H1 (cell line): Measurements from ENCODE around the gene CRYGN. TPM values are rescaled to one million over a fixed set of nuclear protein-coding genes. Genes with fewer than 3 reads are reported as not detected.

Source experiments
- CTCF ChIA-PET: fragments of 300-600 bp; sonication (Branson Sonifier 250); formaldehyde crosslinking; loops from one replicate; lab custom pipeline; 2021; ENCODE audit not compliant: partially characterized antibody; lab: Charles Lee
- POLR2A ChIA-PET: fragments of 300-600 bp; sonication (Branson Sonifier 250); formaldehyde crosslinking; loops from one replicate; lab custom pipeline; 2021; ENCODE audit warnings: inconsistent platforms; ENCODE audit not compliant: partially characterized antibody; lab: Charles Lee
- DNase-seq, 2 experiments: peaks; one replicate each; pipeline versions ENCODE4 v3.0.0 to v3.0.0-alpha.2; 2010 to 2022; ENCODE audit warnings: low spot score in 2 of 2, low read depth in 1 of 2, mixed read lengths in 1 of 2
- FAIRE-seq: peaks from 2 replicates; lab custom pipeline; 2011; peaks lifted over from hg19 to GRCh38; lab: Jason Lieb, UNC
- H2AFZ ChIP-seq: 2 replicates; pipeline ENCODE4 v1.8.1; 2012; ENCODE audit warnings: low read length, inconsistent platforms
- H2AK5ac ChIP-seq: 2 replicates; pipeline ENCODE4 v1.6.1; 2013; ENCODE audit warnings: low read depth, low read length
- H2BK120ac ChIP-seq: replicated peaks from 2 replicates; pipeline ENCODE3; 2013; ENCODE audit warnings: low read depth, low read length, inconsistent platforms
- H2BK12ac ChIP-seq: 2 replicates; pipeline ENCODE4 v1.6.1; 2013; ENCODE audit warnings: low read depth, low read length
- H2BK15ac ChIP-seq: 2 replicates; pipeline ENCODE4 v1.6.1; 2013; ENCODE audit warnings: low read length
- H2BK20ac ChIP-seq: 2 replicates; pipeline ENCODE4 v1.6.1; 2013; ENCODE audit warnings: low read length
- H2BK5ac ChIP-seq: 2 replicates; pipeline ENCODE4 v1.6.1; 2013; ENCODE audit warnings: low read depth, low read length
- H3K14ac ChIP-seq: 2 replicates; pipeline ENCODE4 v1.6.1; 2013; ENCODE audit warnings: inconsistent platforms; ENCODE audit not compliant: insufficient read length
- H3K18ac ChIP-seq: 2 replicates; pipeline ENCODE4 v1.6.1; 2013; ENCODE audit warnings: low read length; ENCODE audit errors: extremely low read depth
- H3K23ac ChIP-seq: 2 replicates; pipeline ENCODE4 v1.6.1; 2013; ENCODE audit warnings: inconsistent platforms; ENCODE audit not compliant: insufficient read length
- H3K23me2 ChIP-seq: 2 replicates; pipeline ENCODE4 v1.6.1; 2013; ENCODE audit warnings: low read depth, low read length
- H3K27ac ChIP-seq: 2 replicates; pipeline ENCODE4 v1.6.1; 2011; ENCODE audit warnings: low read depth, low read length, inconsistent platforms
- H3K27me3 ChIP-seq, 4 experiments: replicated peaks in 1 of 4; 1 replicate in 1 of 4; 2 replicates in 3 of 4; pipeline versions ENCODE4 v1.6.1 to v1.8.1; 2011 to 2013; ENCODE audit warnings: low read length in 3 of 4, mild to moderate bottlenecking in 3 of 4, inconsistent platforms in 2 of 4, mixed read lengths in 2 of 4, moderate library complexity in 1 of 4; ENCODE audit not compliant: control insufficient read depth in 3 of 4, insufficient read depth in 3 of 4; ENCODE audit errors: extremely low read depth in 1 of 4
- H3K36me3 ChIP-seq, 4 experiments: 2 replicates each; pipeline versions ENCODE4 v1.6.1 to v1.8.1; 2011 to 2013; ENCODE audit warnings: mild to moderate bottlenecking in 4 of 4, low read length in 3 of 4, moderate library complexity in 2 of 4, control low read depth in 1 of 4, inconsistent platforms in 1 of 4; ENCODE audit not compliant: insufficient read depth in 4 of 4, control insufficient read depth in 2 of 4
- H3K4ac ChIP-seq: replicated peaks from 2 replicates; pipeline ENCODE3; 2013; ENCODE audit warnings: low read length, low read depth, mixed read lengths, inconsistent platforms; ENCODE audit not compliant: insufficient read length
- H3K4me1 ChIP-seq, 4 experiments: replicated peaks in 1 of 4; 1 replicate in 1 of 4; 2 replicates in 3 of 4; pipeline versions ENCODE4 v1.6.1 to v1.8.1; 2011 to 2013; ENCODE audit warnings: low read length in 3 of 4, inconsistent platforms in 2 of 4, mixed read lengths in 1 of 4; ENCODE audit not compliant: insufficient read depth in 4 of 4, control insufficient read depth in 3 of 4
- H3K4me2 ChIP-seq, 2 experiments: 2 replicates each; pipeline versions ENCODE4 v1.6.1 to v1.8.1; 2011 to 2013; ENCODE audit warnings: low read depth in 2 of 2, low read length in 2 of 2, control low read depth in 1 of 2, inconsistent platforms in 1 of 2, mild to moderate bottlenecking in 1 of 2; ENCODE audit not compliant: insufficient read depth in 1 of 2
- H3K4me3 ChIP-seq, 4 experiments: fragments of 200-600, 300-600 bp in 1 of 4; sonication (generic), shearing (Covaris generic), sonication (Bioruptor Twin) in 1 of 4; 2 replicates each; pipeline versions ENCODE4 v1.5.1 to v1.8.1; 2011 to 2016; ENCODE audit warnings: low read length in 4 of 4, low read depth in 3 of 4, control low read depth in 2 of 4, inconsistent platforms in 2 of 4, mild to moderate bottlenecking in 2 of 4, mixed read lengths in 1 of 4, moderate library complexity in 1 of 4; ENCODE audit not compliant: insufficient read depth in 2 of 4; ENCODE audit errors: extremely low read depth in 1 of 4
- H3K56ac ChIP-seq: replicated peaks from 2 replicates; pipeline ENCODE3; 2013; ENCODE audit warnings: low read depth, mild to moderate bottlenecking, mixed read lengths, low read length, inconsistent platforms; ENCODE audit not compliant: insufficient read length
- H3K79me1 ChIP-seq: 2 replicates; pipeline ENCODE4 v1.6.1; 2013; ENCODE audit warnings: low read depth, low read length, control low read depth
- H3K79me2 ChIP-seq, 2 experiments: 2 replicates each; pipeline versions ENCODE4 v1.6.1 to v1.8.1; 2012 to 2013; ENCODE audit warnings: low read length in 2 of 2, mild to moderate bottlenecking in 2 of 2, inconsistent platforms in 1 of 2; ENCODE audit not compliant: insufficient read depth in 2 of 2, control insufficient read depth in 1 of 2
- H3K9ac ChIP-seq, 4 experiments: replicated peaks in 1 of 4; 1 replicate in 1 of 4; 2 replicates in 3 of 4; pipeline versions ENCODE4 v1.6.1 to v1.8.1; 2011 to 2013; ENCODE audit warnings: low read depth in 3 of 4, low read length in 3 of 4, control low read depth in 2 of 4, mild to moderate bottlenecking in 2 of 4, moderate library complexity in 2 of 4, inconsistent platforms in 1 of 4; ENCODE audit errors: extremely low read depth in 1 of 4
- H3K9me3 ChIP-seq, 2 experiments: 2 replicates each; pipeline versions ENCODE4 v1.6.1 to v1.8.1; 2012 to 2013; ENCODE audit warnings: mild to moderate bottlenecking in 2 of 2, moderate library complexity in 2 of 2, control low read depth in 1 of 2, inconsistent platforms in 1 of 2, low read depth in 1 of 2, low read length in 1 of 2, mixed read lengths in 1 of 2; ENCODE audit not compliant: insufficient read depth in 2 of 2
- H4K20me1 ChIP-seq, 2 experiments: replicated peaks in 1 of 2; 2 replicates each; pipeline versions ENCODE3 to v1.8.1; 2011 to 2013; ENCODE audit warnings: inconsistent platforms in 2 of 2, low read length in 2 of 2, mild to moderate bottlenecking in 1 of 2; ENCODE audit not compliant: insufficient read depth in 2 of 2, control insufficient read depth in 1 of 2
- H4K5ac ChIP-seq: 2 replicates; pipeline ENCODE4 v1.6.1; 2013; ENCODE audit warnings: low read length, low read depth, mixed read lengths, inconsistent platforms; ENCODE audit not compliant: insufficient read length
- H4K8ac ChIP-seq: 2 replicates; pipeline ENCODE4 v1.8.0; 2013; ENCODE audit warnings: mild to moderate bottlenecking, moderate library complexity, low read length, inconsistent platforms; ENCODE audit not compliant: insufficient read depth; ENCODE audit errors: extremely low read depth
- H4K91ac ChIP-seq: replicated peaks from 2 replicates; pipeline ENCODE3; 2013; ENCODE audit warnings: low read length, mixed read lengths, inconsistent platforms; ENCODE audit not compliant: insufficient read length
- SP1 ChIP-seq: IDR thresholded peaks from 2 replicates; pipeline ENCODE4 v1.6.1; 2011; ENCODE audit warnings: low read depth, low read length
- SUZ12 ChIP-seq: fragments of 200-600 bp; sonication (generic); IDR thresholded peaks from 2 replicates; pipeline ENCODE4 v1.6.1; 2012; ENCODE audit warnings: mild to moderate bottlenecking, inconsistent platforms, low read length, moderate library complexity, mixed read lengths
- WGBS, 2 experiments: shearing (Covaris generic) in 1 of 2; methylation state at CpG; one replicate each; pipeline versions ENCODE4 v1.1.6 to v1.1.7; 2013 to 2015; ENCODE audit warnings: low lambda C conversion rate in 2 of 2, mixed read lengths in 2 of 2, inconsistent platforms in 1 of 2, low coverage in 1 of 2, missing lambda C conversion rate in 1 of 2; ENCODE audit not compliant: insufficient replicate concordance in 2 of 2, insufficient coverage in 1 of 2, insufficient read length in 1 of 2; ENCODE audit errors: extremely low coverage in 1 of 2, missing lambda C conversion rate in 1 of 2; 5-methylcytosine and 5-hydroxymethylcytosine counted together
- polyA plus RNA-seq, 7 experiments: library from polyadenylated mRNA; depleted of rRNA in 3 of 7; stranded (reverse) in 5 of 7; unstranded in 2 of 7; fragments of >200 nt in 5 of 7; fragments of 200-250 nt in 2 of 7; gene quantifications; 1 replicate in 5 of 7; 2 replicates in 1 of 7; 4 replicates in 1 of 7; pipeline versions ENCODE4 v1.2.1 to v1.2.3, GENCODE V29; 2011 to 2013; ENCODE audit warnings: missing spikeins in 2 of 7, mixed read lengths in 2 of 7
- total RNA-seq: library from RNA; stranded (reverse); fragmentation: NEBNext Ultra II Directional; extraction: Animal tissue kit (Norgen Biotek cat#: 25700); gene quantifications from 2 replicates; pipeline ENCODE4 v1.2.1, GENCODE V29; 2021

Gene CRYGN
- total and polyA plus RNA-seq, 2 of the 8 experiments (the other 6 are each of a cell fraction or from before 2014, with no cell fraction given): 0.98 to 1.6 TPM

GRCh38 chr7:151389768-151390597, 50.0 kb downstream of the CRYGN start:
- Histone ChIP-seq H2BK15ac (no peak overlapping the region), H2BK20ac (no peak overlapping the region), H3K14ac (no peak overlapping the region), H3K4me3 (no peak overlapping the region; a peak in 1 of 8 replicates), H3K27me3 (peaks cover 0 to under 1% (median under 1%) of the 10 kb centered on the region in 4 experiments; a peak in 1 of 7 replicates), H3K36me3 (no peaks in the 10 kb centered on the region), H4K8ac (no peak overlapping the region; the same call in 1 of the 2 replicates), H3K56ac (no peak overlapping the region), H4K91ac (no peak overlapping the region), H3K4me1 (peaks cover 0 to 7% (median 1%) of the 10 kb centered on the region in 4 experiments; a peak in 5 of 7 replicates), H3K27ac (no peak overlapping the region), H2BK5ac (no peak overlapping the region), H2AK5ac (no peak overlapping the region), H2BK12ac (no peak overlapping the region), H4K20me1 (no peaks in the 10 kb centered on the region), H3K9me3 (no peaks in the 10 kb centered on the region), H3K4me2 (no peak overlapping the region), H3K79me2 (no peaks in the 10 kb centered on the region), H3K4ac (no peak overlapping the region), H2BK120ac (no peak overlapping the region), H4K5ac (no peak overlapping the region), H2AFZ (no peak overlapping the region), H3K9ac (no peak overlapping the region), H3K79me1 (no peaks in the 10 kb centered on the region), H3K18ac (no peak overlapping the region), H3K23ac (no peak overlapping the region), H3K23me2 (no peaks in the 10 kb centered on the region)
- TF ChIP-seq SUZ12 (no peak), SP1 (no peak)
- POLR2A ChIA-PET: no interaction called here
- CTCF ChIA-PET: interaction anchor here (0.6 to 1.6 kb wide), 4 partner anchors 10 to 80 kb away, joined by 3 to 10 read pairs (median 5); no protein-coding TSS in a partner anchor
- no peak for DNase-seq
- no peak for FAIRE-seq
- WGBS, 2 experiments: 96% methylated on average over 22 of the region's 24 CpGs; no CpG with 5 or more reads in 1 of the 2 experiments
